Suprapubic skin (tissue), 4 donors: Measurements from ENCODE around the gene FNDC8. TPM values are rescaled to one million over a fixed set of nuclear protein-coding genes. Genes with fewer than 3 reads are reported as not detected.

ENCODE experiments used
- DNase-seq, 2 donors: peaks; one replicate each; pipeline ENCODE4 v3.0.0-alpha.2; 2019; ENCODE audit warnings: low spot score in 2 of 2
- H3K27ac ChIP-seq: fragments of 200-600 bp; sonication (generic); one replicate; pipeline ENCODE4 v1.5.1; 2019
- H3K27me3 ChIP-seq: fragments of 200-600 bp; sonication (generic); one replicate; pipeline ENCODE4 v1.5.1; 2019
- H3K36me3 ChIP-seq: fragments of 200-600 bp; sonication (generic); one replicate; pipeline ENCODE4 v1.5.1; 2019
- H3K4me1 ChIP-seq: fragments of 200-600 bp; sonication (generic); one replicate; pipeline ENCODE4 v1.5.1; 2019
- H3K4me3 ChIP-seq: fragments of 200-600 bp; sonication (generic); one replicate; pipeline ENCODE4 v1.5.1; 2019; ENCODE audit warnings: mild to moderate bottlenecking
- H3K9me3 ChIP-seq: fragments of 200-600 bp; sonication (generic); one replicate; pipeline ENCODE4 v1.5.1; 2019
- EP300 ChIP-seq: sonication (generic); formaldehyde crosslinking; IDR thresholded peaks from one replicate; pipeline ENCODE4 v1.6.1; 2017; ENCODE audit warnings: antibody characterized with exemption
- POLR2A ChIP-seq, 2 donors: fragments of 450-650 bp; IDR thresholded peaks; one replicate each; pipeline ENCODE4 v1.6.1; 2017; ENCODE audit warnings: antibody characterized with exemption in 2 of 2, mild to moderate bottlenecking in 2 of 2, moderate library complexity in 2 of 2
- POLR2AphosphoS5 ChIP-seq, 3 donors: sonication (generic); formaldehyde crosslinking; IDR thresholded peaks; one replicate each; pipeline ENCODE4 v1.6.1; 2017; ENCODE audit warnings: antibody characterized with exemption in 3 of 3
- WGBS: methylation state at CpG from one replicate; pipeline ENCODE4 v1.1.5; 2018; 5-methylcytosine and 5-hydroxymethylcytosine counted together
- total RNA-seq, 4 donors: library from RNA; depleted of rRNA; stranded (reverse); fragments of >200 nt; gene quantifications; one replicate each; pipeline ENCODE4 v1.1.0, GENCODE V29; 2016
- TF ChIP-seq, protein P1 (sequence below), 2 donors: fragments of 200-600 bp in 1 of 2; fragments of 450-650 bp in 1 of 2; sonication (generic) in 1 of 2; IDR thresholded peaks; one replicate each; pipeline ENCODE4 v1.5.1; 2016 to 2019; ENCODE audit warnings: antibody characterized with exemption in 2 of 2, mild to moderate bottlenecking in 1 of 2, moderate library complexity in 1 of 2

The FNDC8 gene
- total RNA-seq, 4 donors from 2014 or later: not detected

DNA sequence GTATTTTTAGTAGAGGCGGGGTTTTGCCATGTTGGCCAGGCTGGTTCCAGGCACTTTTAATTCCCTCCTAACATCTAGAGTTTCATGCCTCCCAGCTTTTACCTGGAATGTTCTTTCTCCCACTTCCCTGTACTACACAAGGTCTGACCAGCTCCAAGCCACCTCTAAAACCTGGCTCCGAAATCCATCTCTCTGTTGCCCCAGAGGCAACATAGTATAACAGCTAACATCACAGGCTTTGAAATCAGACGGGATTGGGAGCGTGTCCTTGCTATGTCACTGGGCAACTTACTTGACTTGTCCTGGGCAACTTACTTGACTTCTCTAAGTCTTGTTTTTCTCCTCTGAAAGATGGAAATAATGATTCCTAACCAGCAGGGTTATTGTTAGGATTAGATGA, 41.3 kb downstream of the FNDC8 start:
- 83% methylated on average over 4 of the region's 4 CpGs for WGBS
- H3K4me1 ChIP-seq: no peaks in the 10 kb centered on the region

GRCh38 chr17:35163886-35164285, 42.5 kb downstream of the FNDC8 start:
- WGBS: 94% methylated on average over 7 of the region's 7 CpGs
- Histone ChIP-seq H3K4me3 (no peak overlapping the region), H3K4me1 (no peaks in the 10 kb centered on the region), H3K36me3 (no peaks in the 10 kb centered on the region), H3K9me3 (no peaks in the 10 kb centered on the region), H3K27ac (no peak overlapping the region), H3K27me3 (peaks cover 10% of the 10 kb centered on the region)
- DNase-seq: no peak
- no peak for TF ChIP-seq POLR2AphosphoS5 (IDR thresholded peaks at IDR 0.05)
- TF ChIP-seq, protein P1, sequence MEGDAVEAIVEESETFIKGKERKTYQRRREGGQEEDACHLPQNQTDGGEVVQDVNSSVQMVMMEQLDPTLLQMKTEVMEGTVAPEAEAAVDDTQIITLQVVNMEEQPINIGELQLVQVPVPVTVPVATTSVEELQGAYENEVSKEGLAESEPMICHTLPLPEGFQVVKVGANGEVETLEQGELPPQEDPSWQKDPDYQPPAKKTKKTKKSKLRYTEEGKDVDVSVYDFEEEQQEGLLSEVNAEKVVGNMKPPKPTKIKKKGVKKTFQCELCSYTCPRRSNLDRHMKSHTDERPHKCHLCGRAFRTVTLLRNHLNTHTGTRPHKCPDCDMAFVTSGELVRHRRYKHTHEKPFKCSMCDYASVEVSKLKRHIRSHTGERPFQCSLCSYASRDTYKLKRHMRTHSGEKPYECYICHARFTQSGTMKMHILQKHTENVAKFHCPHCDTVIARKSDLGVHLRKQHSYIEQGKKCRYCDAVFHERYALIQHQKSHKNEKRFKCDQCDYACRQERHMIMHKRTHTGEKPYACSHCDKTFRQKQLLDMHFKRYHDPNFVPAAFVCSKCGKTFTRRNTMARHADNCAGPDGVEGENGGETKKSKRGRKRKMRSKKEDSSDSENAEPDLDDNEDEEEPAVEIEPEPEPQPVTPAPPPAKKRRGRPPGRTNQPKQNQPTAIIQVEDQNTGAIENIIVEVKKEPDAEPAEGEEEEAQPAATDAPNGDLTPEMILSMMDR (IDR thresholded peaks at IDR 0.05): no peak

More for the DNA sequence above, 41.3 kb downstream of the FNDC8 start:
- no peak for TF ChIP-seq POLR2AphosphoS5 (IDR thresholded peaks at IDR 0.05)
- no peak for TF ChIP-seq POLR2A (IDR thresholded peaks at IDR 0.05)
- TF ChIP-seq, protein P1 (IDR thresholded peaks at IDR 0.05): no peak
- no peak for TF ChIP-seq EP300
- no peaks in the 10 kb centered on the region for H3K36me3 ChIP-seq
- H3K27ac ChIP-seq: no peak overlapping the region
- H3K9me3 ChIP-seq: no peaks in the 10 kb centered on the region
- H3K27me3 ChIP-seq: peaks cover 10% of the 10 kb centered on the region
- H3K4me3 ChIP-seq: no peak overlapping the region
- no peak for DNase-seq

DNA sequence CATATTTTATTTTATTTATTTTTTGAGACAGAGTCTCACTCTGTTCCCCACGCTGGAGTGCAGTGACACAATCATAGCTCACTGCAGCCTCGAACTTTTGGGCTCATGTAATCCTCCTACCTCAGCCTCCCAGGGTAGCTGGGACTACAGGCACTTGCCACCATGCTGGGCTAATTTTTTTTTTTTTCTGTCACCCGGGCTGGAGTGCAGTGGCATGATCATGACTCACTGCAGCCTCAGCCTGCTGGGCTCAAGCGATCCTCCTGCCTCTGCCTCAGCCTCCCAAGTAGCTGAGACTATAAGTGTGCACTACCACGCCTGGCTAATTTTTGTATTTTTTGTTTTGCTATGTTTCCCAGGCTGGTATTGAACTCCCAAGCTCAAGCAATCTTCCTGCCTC, 43.3 kb downstream of the FNDC8 start:
- Histone ChIP-seq H3K27ac (no peak overlapping the region), H3K27me3 (peaks cover 10% of the 10 kb centered on the region), H3K9me3 (no peaks in the 10 kb centered on the region), H3K4me1 (no peaks in the 10 kb centered on the region), H3K4me3 (no peak overlapping the region), H3K36me3 (no peaks in the 10 kb centered on the region)
- whole genome bisulfite sequencing: 70% methylated on average over 5 of the region's 5 CpGs
- DNase-seq: no peak
- no peak for TF ChIP-seq POLR2AphosphoS5 (IDR thresholded peaks at IDR 0.05)
- TF ChIP-seq, protein P1 (IDR thresholded peaks at IDR 0.05): no peak

DNA sequence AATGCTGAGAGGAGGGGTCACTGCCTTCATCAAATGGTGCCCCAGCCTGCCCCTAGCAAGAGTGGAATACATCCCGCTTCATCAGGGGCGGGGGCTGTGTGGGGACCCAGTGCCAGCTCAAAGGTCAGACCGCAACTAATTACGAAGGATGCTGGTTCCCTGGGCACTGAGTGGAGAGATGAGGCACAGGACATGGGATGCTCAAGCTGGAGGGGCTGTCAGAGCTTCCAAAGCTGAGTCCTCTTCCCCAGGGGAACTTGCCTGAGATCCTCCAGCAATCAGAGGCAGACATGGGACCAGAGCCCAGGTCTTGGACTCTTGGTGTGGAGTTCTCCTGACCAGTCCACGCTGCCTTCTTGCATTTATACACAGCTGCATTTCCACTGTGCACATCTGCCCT, 45.1 kb downstream of the FNDC8 start:
- no peaks in the 10 kb centered on the region for H3K36me3 ChIP-seq
- WGBS: 52% methylated on average over 5 of the region's 5 CpGs
- no peaks in the 10 kb centered on the region for H3K9me3 ChIP-seq
- H3K4me1 ChIP-seq: peaks cover 3% of the 10 kb centered on the region
- H3K27ac ChIP-seq: no peak overlapping the region
- DNase-seq: no peak
- peaks cover 10% of the 10 kb centered on the region for H3K27me3 ChIP-seq
- TF ChIP-seq POLR2A (IDR thresholded peaks at IDR 0.05): no peak
- TF ChIP-seq, protein P1 (IDR thresholded peaks at IDR 0.05): no peak
- no peak for TF ChIP-seq EP300
- TF ChIP-seq POLR2AphosphoS5 (IDR thresholded peaks at IDR 0.05): no peak
- no peak overlapping the region for H3K4me3 ChIP-seq

GRCh38 chr17:35167046-35167445, 45.6 kb downstream of the FNDC8 start:
- no peak overlapping the region for H3K4me3 ChIP-seq
- H3K27ac ChIP-seq: no peak overlapping the region
- H3K4me1 ChIP-seq: peaks cover 5% of the 10 kb centered on the region
- H3K36me3 ChIP-seq: no peaks in the 10 kb centered on the region
- DNase-seq: no peak
- no peaks in the 10 kb centered on the region for H3K9me3 ChIP-seq
- TF ChIP-seq EP300 (no peak), POLR2AphosphoS5 (IDR thresholded peaks at IDR 0.05) (no peak), POLR2A (IDR thresholded peaks at IDR 0.05) (no peak)
- TF ChIP-seq, protein P1 (IDR thresholded peaks at IDR 0.05): no peak
- 63% methylated on average over 2 of the region's 3 CpGs for WGBS
- peaks cover 10% of the 10 kb centered on the region for H3K27me3 ChIP-seq
